CD14-positive monocyte (primary cell): Measurements from ENCODE around the gene DAGLA. TPM values are rescaled to one million over a fixed set of nuclear protein-coding genes. Genes with fewer than 3 reads are reported as not detected.

Experiments used
- DNase-seq, 3 donors: peaks; one replicate each; pipeline ENCODE4 v3.0.0-alpha.2; 2011 to 2022
- H2AFZ ChIP-seq: 2 replicates; pipeline ENCODE4 v1.6.0; 2012; ENCODE audit warnings: mild to moderate bottlenecking, low read depth, low read length, inconsistent platforms; ENCODE audit not compliant: insufficient read depth, poor library complexity, severe bottlenecking
- H3K27ac ChIP-seq, 2 donors: 1 replicate in 1 of 2; 2 replicates in 1 of 2; pipeline ENCODE4 v1.5.1; 2012 to 2013; ENCODE audit warnings: low read length in 2 of 2, control low read depth in 1 of 2, inconsistent platforms in 1 of 2, low read depth in 1 of 2, mild to moderate bottlenecking in 1 of 2
- H3K27me3 ChIP-seq, 2 donors: one replicate each; pipeline versions ENCODE4 v1.6.0 to v1.6.1; 2011 to 2013; ENCODE audit warnings: low read length in 2 of 2; ENCODE audit not compliant: control insufficient read depth in 2 of 2, insufficient read depth in 2 of 2
- H3K36me3 ChIP-seq, 2 donors: replicated peaks in 1 of 2; 1 replicate in 1 of 2; 2 replicates in 1 of 2; pipeline versions ENCODE4 v1.5.1 to v1.6.1; 2012 to 2013; ENCODE audit warnings: low read length in 2 of 2, control low read depth in 1 of 2, inconsistent platforms in 1 of 2, mild to moderate bottlenecking in 1 of 2; ENCODE audit not compliant: insufficient read depth in 2 of 2, control insufficient read depth in 1 of 2
- H3K4me1 ChIP-seq, 2 donors: 1 replicate in 1 of 2; 2 replicates in 1 of 2; pipeline versions ENCODE4 v1.5.1 to v1.6.1; 2012 to 2013; ENCODE audit warnings: low read length in 2 of 2, control low read depth in 1 of 2, inconsistent platforms in 1 of 2, mild to moderate bottlenecking in 1 of 2, moderate library complexity in 1 of 2; ENCODE audit not compliant: insufficient read depth in 2 of 2, control insufficient read depth in 1 of 2
- H3K4me2 ChIP-seq: replicated peaks from 2 replicates; pipeline ENCODE3; 2012; ENCODE audit warnings: low read length, moderate library complexity, mild to moderate bottlenecking; ENCODE audit not compliant: poor library complexity, severe bottlenecking; ENCODE audit errors: extremely low read depth
- H3K4me3 ChIP-seq, 3 experiments: fragments of 200-600 bp in 1 of 3; sonication (generic) in 1 of 3; replicated peaks in 1 of 3; 1 replicate in 2 of 3; 2 replicates in 1 of 3; pipeline ENCODE4 v1.5.1; 2011 to 2013; ENCODE audit warnings: low read length in 3 of 3, mild to moderate bottlenecking in 3 of 3, control low read depth in 2 of 3, low read depth in 2 of 3, inconsistent platforms in 1 of 3, moderate library complexity in 1 of 3
- H3K79me2 ChIP-seq: 2 replicates; pipeline ENCODE4 v1.6.0; 2012; ENCODE audit warnings: mild to moderate bottlenecking, control low read depth, inconsistent platforms, low read length, moderate library complexity; ENCODE audit not compliant: insufficient read depth
- H3K9ac ChIP-seq: 2 replicates; pipeline ENCODE4 v1.6.0; 2017; ENCODE audit warnings: low read length, mild to moderate bottlenecking; ENCODE audit not compliant: insufficient read depth, poor library complexity, severe bottlenecking
- H3K9me3 ChIP-seq, 2 donors: replicated peaks in 1 of 2; 1 replicate in 1 of 2; 2 replicates in 1 of 2; pipeline versions ENCODE4 v1.5.1 to v1.6.1; 2012 to 2013; ENCODE audit warnings: low read length in 2 of 2, control low read depth in 1 of 2; ENCODE audit not compliant: control insufficient read depth in 1 of 2, insufficient read depth in 1 of 2
- H4K20me1 ChIP-seq: 2 replicates; pipeline ENCODE4 v1.6.0; 2012; ENCODE audit warnings: mild to moderate bottlenecking, low read length, control low read depth, moderate library complexity; ENCODE audit not compliant: insufficient read depth
- H3K27ac Mint-ChIP-seq, 7 donors: one replicate each; pipeline ENCODE4 v1.8.0; 2020; ENCODE audit warnings: mild to moderate bottlenecking in 7 of 7, mixed read lengths in 7 of 7, moderate library complexity in 6 of 7, inconsistent platforms in 2 of 7
- H3K27me3 Mint-ChIP-seq, 3 donors: one replicate each; pipeline ENCODE4 v1.8.0; 2021 to 2022; ENCODE audit warnings: low read depth in 3 of 3, mild to moderate bottlenecking in 3 of 3, mixed read lengths in 3 of 3, moderate library complexity in 3 of 3, inconsistent platforms in 1 of 3
- H3K36me3 Mint-ChIP-seq, 2 donors: one replicate each; pipeline ENCODE4 v1.8.0; 2020; ENCODE audit warnings: mixed read lengths in 2 of 2, inconsistent platforms in 1 of 2, mild to moderate bottlenecking in 1 of 2
- H3K4me1 Mint-ChIP-seq: one replicate; pipeline ENCODE4 v1.8.0; 2020; ENCODE audit warnings: mild to moderate bottlenecking, mixed read lengths
- H3K4me3 Mint-ChIP-seq, 2 donors: one replicate each; pipeline ENCODE4 v1.8.0; 2020; ENCODE audit warnings: mild to moderate bottlenecking in 2 of 2, mixed read lengths in 2 of 2, moderate library complexity in 1 of 2
- H3K9me3 Mint-ChIP-seq, 7 donors: one replicate each; pipeline ENCODE4 v1.8.0; 2020 to 2022; ENCODE audit warnings: mixed read lengths in 7 of 7, mild to moderate bottlenecking in 6 of 7, moderate library complexity in 6 of 7, inconsistent platforms in 2 of 7
- CTCF ChIP-seq: fragments of 200-600 bp; IDR thresholded peaks from one replicate; pipeline ENCODE4 v1.8.0; 2022; ENCODE audit warnings: antibody characterized with exemption, mild to moderate bottlenecking
- WGBS: methylation state at CpG from one replicate; pipeline ENCODE4 v1.1.5; 2013; ENCODE audit warnings: missing lambda C conversion rate; ENCODE audit not compliant: insufficient coverage; 5-methylcytosine and 5-hydroxymethylcytosine counted together
- intact Hi-C, 2 donors: fragments of 100-400 bp; cut with micrococcal nuclease; formaldehyde crosslinking; loops; one replicate each; pipeline versions ENCODE4 v1.15.0 to v1.15.1; 2023
- polyA plus RNA-seq, 3 donors: library from polyadenylated mRNA; depleted of rRNA in 1 of 3; unstranded in 2 of 3; stranded (reverse) in 1 of 3; fragments of 300-500 nt in 2 of 3; fragments of >200 nt in 1 of 3; fragmentation: Illumina TruSeq in 2 of 3; gene quantifications; 1 replicate in 2 of 3; 2 replicates in 1 of 3; pipeline ENCODE4 v1.2.3, GENCODE V29; 2012 to 2021

The DAGLA gene
- polyA plus RNA-seq, 3 donors, result 0.16 to 6.7 (median 0.73) TPM

GRCh38 chr11:61709110-61709509 lies 28.9 kb downstream of the DAGLA start:
- H3K4me2 ChIP-seq, result no peak overlapping the region
- no peak overlapping the region for H2AFZ ChIP-seq
- H3K9me3 Mint-ChIP-seq, result no peaks in the 10 kb centered on the region
- peaks cover 18% of the 10 kb centered on the region for H3K4me1 Mint-ChIP-seq
- no peak overlapping the region for H3K27ac Mint-ChIP-seq
- H4K20me1 ChIP-seq, result no peaks in the 10 kb centered on the region
- intact Hi-C loops, result no loop called here
- no peak overlapping the region for H3K9ac ChIP-seq
- WGBS, result 85% methylated on average over 6 of the region's 7 CpGs
- no peaks in the 10 kb centered on the region for H3K9me3 ChIP-seq
- no peak overlapping the region for H3K4me3 ChIP-seq
- H3K27ac ChIP-seq, result no peak overlapping the region
- no peak overlapping the region for H3K4me3 Mint-ChIP-seq
- DNase-seq, result no peak
- no peak for TF ChIP-seq CTCF
- no peaks in the 10 kb centered on the region for H3K36me3 ChIP-seq
- peaks cover 2 to 10% of the 10 kb centered on the region in 2 donors for H3K36me3 Mint-ChIP-seq
- peaks cover 8 to 15% of the 10 kb centered on the region in 2 donors for H3K4me1 ChIP-seq
- no peaks in the 10 kb centered on the region for H3K79me2 ChIP-seq
- H3K27me3 Mint-ChIP-seq, result peaks cover 0 to 2% (median 0%) of the 10 kb centered on the region in 3 donors
- no peaks in the 10 kb centered on the region for H3K27me3 ChIP-seq

DNA sequence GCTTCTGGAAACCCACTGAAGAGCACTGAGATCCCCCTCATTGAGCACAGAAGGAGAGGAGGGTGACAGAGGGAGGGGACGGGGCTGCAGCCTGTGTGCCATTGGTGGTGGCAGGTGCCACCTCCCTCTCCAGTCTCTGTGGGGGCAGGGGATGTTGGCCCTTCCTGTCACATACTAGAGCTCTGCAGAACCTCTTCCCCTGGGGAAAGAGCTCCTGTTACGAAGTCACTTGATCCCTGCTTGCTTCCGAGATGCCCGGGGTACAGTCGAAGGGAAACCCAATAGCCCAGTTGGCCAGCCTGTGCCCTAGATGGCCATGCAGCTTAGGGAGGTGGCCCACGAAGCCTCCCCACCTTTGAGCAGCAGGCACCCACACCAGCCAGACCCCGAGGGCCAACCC lies 29.4 kb downstream of the DAGLA start:
- peaks cover 0 to 3% (median 0%) of the 10 kb centered on the region in 3 donors for H3K27me3 Mint-ChIP-seq
- Histone ChIP-seq H3K4me2 (no peak overlapping the region), H4K20me1 (no peaks in the 10 kb centered on the region), H3K9me3 (no peaks in the 10 kb centered on the region), H3K9ac (no peak overlapping the region), H3K4me3 (no peak overlapping the region), H3K27me3 (no peaks in the 10 kb centered on the region), H2AFZ (no peak overlapping the region), H3K27ac (no peak overlapping the region), H3K36me3 (no peaks in the 10 kb centered on the region), H3K79me2 (no peaks in the 10 kb centered on the region), H3K4me1 (peaks cover 12 to 20% of the 10 kb centered on the region in 2 donors)
- DNase-seq, result no peak
- H3K27ac Mint-ChIP-seq, result no peak overlapping the region
- peaks cover 2 to 8% of the 10 kb centered on the region in 2 donors for H3K36me3 Mint-ChIP-seq
- intact Hi-C loops, result no loop called here
- 95% methylated on average over 4 of the region's 7 CpGs for WGBS
- no peaks in the 10 kb centered on the region for H3K9me3 Mint-ChIP-seq
- no peak overlapping the region for H3K4me3 Mint-ChIP-seq
- no peak for TF ChIP-seq CTCF
- peaks cover 19% of the 10 kb centered on the region for H3K4me1 Mint-ChIP-seq
